OCI-LY3 (cell line): Measurements from ENCODE around the gene TFAP2D.

Experiments used
- CTCF ChIP-seq: fragments of 200-600, 300-600 bp; sonication (generic); IDR thresholded peaks from 2 replicates; pipeline ENCODE4 v1.5.1; 2014; ENCODE audit warnings: antibody characterized with exemption, low read length, low read depth
- EZH2phosphoT487 ChIP-seq: fragments of 200-600 bp; shearing (Covaris generic); IDR thresholded peaks from 2 replicates; pipeline ENCODE4 v1.6.1; 2018; ENCODE audit warnings: antibody characterized with exemption, mixed run types, low read depth

- TF ChIP-seq CTCF = no peak
- no peak for TF ChIP-seq EZH2phosphoT487
Observed at GRCh38 chr6:50780382-50780781, 67.1 kb downstream of the TFAP2D start.
